ENCODE measurements around the gene ZGRF1. TPM values are rescaled to one million over a fixed set of nuclear protein-coding genes. Genes with fewer than 3 reads are reported as not detected.

Gene ZGRF1
- total RNA-seq, 1 experiment from 2014 or later: 21.4 TPM

- Histone ChIP-seq H3K4me1 (ENCODE audit: control insufficient read depth in 1 of 2, insufficient read depth in 2 of 2, low read length in 2 of 2) (peaks cover 2 to 7% of the 10 kb centered on the region in 2 experiments; a peak in 1 of 4 replicates), H2AFZ (ENCODE audit: low read depth, low read length, poor library complexity, severe bottlenecking) (no peak overlapping the region), H3K27me3 (ENCODE audit: insufficient read depth, low read length) (no peaks in the 10 kb centered on the region), H3K79me2 (ENCODE audit: insufficient read depth, low read length) (no peaks in the 10 kb centered on the region), H3K4me2 (ENCODE audit: low read length) (peak overlapping the region; percentile 8; the same call in 1 of the 2 replicates), H3K27ac (ENCODE audit: low read depth, low read length) (no peak overlapping the region), H4K20me1 (ENCODE audit: insufficient read depth) (no peaks in the 10 kb centered on the region), H3K9ac (ENCODE audit: low read length) (no peak overlapping the region), H3K4me3 (replicated peaks in 1 of 2; ENCODE audit: low read depth in 1 of 2, low read length in 2 of 2) (no peak overlapping the region), H3K9me2 (ENCODE audit: insufficient read depth) (no peaks in the 10 kb centered on the region), H3K36me3 (ENCODE audit: control insufficient read depth in 1 of 2, insufficient read depth in 2 of 2, low read length in 2 of 2) (no peaks in the 10 kb centered on the region), H3K9me3 (ENCODE audit: control insufficient read depth in 1 of 2, insufficient read depth in 1 of 2, low read depth in 1 of 2, low read length in 2 of 2) (no peaks in the 10 kb centered on the region)
- ChIA-PET RAD21 (ENCODE audit: low non-redundant PET in 1 of 2, low total read pairs in 2 of 2, uncharacterized antibody in 2 of 2, unreplicated experiment in 2 of 2) (no interaction called here), CTCF (no interaction called here), POLR2A (no interaction called here)
- DNase-seq (ENCODE audit: low read depth, low spot score): no peak
- TF ChIP-seq FOSL1 (IDR thresholded peaks at IDR 0.05; ENCODE audit: low read depth): 0 out of 2 replicates have a peak, but pooled peaks have one; percentile 33
- no peak for TF ChIP-seq ATF3 (IDR thresholded peaks at IDR 0.05)
- TF ChIP-seq JUND (IDR thresholded peaks at IDR 0.05): 0 out of 2 replicates have a peak, but pooled peaks have one; percentile 10
- peak; percentile 21; the same call in 1 of the 2 replicates for TF ChIP-seq CEBPB (IDR thresholded peaks at IDR 0.05; ENCODE audit: low read depth)
- no peak for TF ChIP-seq MAX (IDR thresholded peaks at IDR 0.05)
- ATAC-seq: peak; percentile 79
- intact Hi-C loops (cut with micrococcal nuclease): no loop called here
- BruUV-seq (replicated peaks): no TSS peak
These were observed 104.4 kb downstream of the ZGRF1 start for GRCh38 chr4:112532267-112532666.

- peaks cover 2 to 7% of the 10 kb centered on the region in 2 experiments; a peak in 1 of 4 replicates for H3K4me1 ChIP-seq (ENCODE audit: control insufficient read depth in 1 of 2, insufficient read depth in 2 of 2, low read length in 2 of 2)
- H3K9me2 ChIP-seq (ENCODE audit: insufficient read depth): no peaks in the 10 kb centered on the region
- ChIA-PET RAD21 (ENCODE audit: low non-redundant PET in 1 of 2, low total read pairs in 2 of 2, uncharacterized antibody in 2 of 2, unreplicated experiment in 2 of 2) (interaction anchor here in 1 of 2 experiments (1.0 kb wide), 1 partner anchor 9 kb away, joined by 3 read pairs; no protein-coding TSS in a partner anchor), POLR2A (no interaction called here), CTCF (no interaction called here)
- H3K27ac ChIP-seq (ENCODE audit: low read depth, low read length): no peak overlapping the region
- intact Hi-C loops (cut with micrococcal nuclease): no loop called here
- H3K9me3 ChIP-seq (ENCODE audit: control insufficient read depth in 1 of 2, insufficient read depth in 1 of 2, low read depth in 1 of 2, low read length in 2 of 2): no peaks in the 10 kb centered on the region
- no peak overlapping the region for H3K9ac ChIP-seq (ENCODE audit: low read length)
- no peak overlapping the region for H3K4me3 ChIP-seq (replicated peaks in 1 of 2; ENCODE audit: low read depth in 1 of 2, low read length in 2 of 2)
- ATAC-seq (no peak), DNase-seq (ENCODE audit: low read depth, low spot score) (no peak)
- H2AFZ ChIP-seq (ENCODE audit: low read depth, low read length, poor library complexity, severe bottlenecking): no peak overlapping the region
- TF ChIP-seq SIN3A (IDR thresholded peaks at IDR 0.05; ENCODE audit: low read depth): no peak
- no peak for TF ChIP-seq REST (IDR thresholded peaks at IDR 0.05; ENCODE audit: low read depth)
- no peak for TF ChIP-seq ELF1 (IDR thresholded peaks at IDR 0.05; ENCODE audit: borderline replicate concordance, low read depth)
- TF ChIP-seq ZBTB33 (IDR thresholded peaks at IDR 0.05; ENCODE audit: extremely low read depth, insufficient replicate concordance, low read length): no peak
- no peaks in the 10 kb centered on the region for H3K79me2 ChIP-seq (ENCODE audit: insufficient read depth, low read length)
- BruUV-seq (replicated peaks): no TSS peak
- no peaks in the 10 kb centered on the region for H4K20me1 ChIP-seq (ENCODE audit: insufficient read depth)
- no peaks in the 10 kb centered on the region for H3K36me3 ChIP-seq (ENCODE audit: control insufficient read depth in 1 of 2, insufficient read depth in 2 of 2, low read length in 2 of 2)
- no peak overlapping the region for H3K4me2 ChIP-seq (ENCODE audit: low read length)
- no peaks in the 10 kb centered on the region for H3K27me3 ChIP-seq (ENCODE audit: insufficient read depth, low read length)
These were observed 105.6 kb downstream of the ZGRF1 start for GRCh38 chr4:112531146-112531545.

Data from HCT116 (cell line).